SIG-M5 treated with dmso at 0.1 percent for 504 hours (cell line): Measurements from ENCODE around the gene ZER1.
"Not testable (repeated sequence)": the region's sequence is repeated elsewhere in the genome, so short reads cannot be mapped to it uniquely, and the experiment has no call there.

Experiments used
- DNase-seq: peaks from one replicate; lab custom pipeline; 2025; ENCODE audit not compliant: unreplicated experiment; lab: John Stamatoyannopoulos, UW

Gene ZER1

DNA sequence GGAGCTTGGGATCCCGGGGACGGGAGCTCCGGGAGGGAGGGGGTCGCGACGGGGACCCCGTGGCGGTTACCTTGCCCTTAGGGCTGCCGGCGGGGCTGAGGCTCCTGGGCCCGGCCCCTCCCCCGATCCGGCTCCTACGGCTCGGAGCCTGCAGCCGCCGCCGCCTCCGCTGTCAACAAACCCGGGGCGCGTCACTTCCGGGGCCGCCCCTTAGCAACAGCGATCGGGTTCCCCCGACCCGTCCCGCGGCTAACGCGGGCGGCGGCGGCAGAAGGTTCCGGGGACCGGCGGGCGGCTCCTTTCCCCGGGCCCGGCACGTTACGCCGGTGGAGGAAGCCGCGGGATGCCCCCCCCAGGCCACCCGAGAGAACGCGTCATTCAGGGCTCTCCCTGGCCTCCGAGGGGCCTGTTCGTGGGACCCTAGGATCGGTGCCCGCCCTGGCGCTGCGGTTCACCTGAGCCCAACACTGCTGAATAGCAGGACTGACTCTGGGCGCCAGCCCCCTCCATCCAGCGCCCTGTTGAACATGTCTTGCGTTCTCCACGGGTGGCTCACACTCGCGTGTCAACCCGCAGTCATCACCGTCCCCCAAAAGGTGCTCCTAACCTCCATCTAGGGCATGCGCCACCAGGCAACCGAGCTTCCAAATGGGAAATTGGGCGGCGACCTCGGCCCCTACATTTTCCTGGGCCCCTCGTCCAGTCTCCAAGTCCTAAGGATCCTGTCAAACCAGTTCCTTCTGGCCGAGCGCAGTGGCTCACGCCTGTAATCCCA is at the start of gene ZER1:
TSS of gene ZER1 (minus strand) at position 183 of the 775 bp plus-strand sequence. CDS start 16,362 bp downstream, outside the sequence.
- DNase-seq, result peak; percentile 83

GRCh38 chr9:128820665-128821583 is 49.2 kb upstream of the ZER1 start:
- no peak for DNase-seq

GRCh38 chr9:128819716-128820664 is 48.3 kb upstream of the ZER1 start:
- peak; percentile 56 for DNase-seq

- no peak for DNase-seq
These were observed 47.4 kb upstream of the ZER1 start for GRCh38 chr9:128818839-128819715.

DNA sequence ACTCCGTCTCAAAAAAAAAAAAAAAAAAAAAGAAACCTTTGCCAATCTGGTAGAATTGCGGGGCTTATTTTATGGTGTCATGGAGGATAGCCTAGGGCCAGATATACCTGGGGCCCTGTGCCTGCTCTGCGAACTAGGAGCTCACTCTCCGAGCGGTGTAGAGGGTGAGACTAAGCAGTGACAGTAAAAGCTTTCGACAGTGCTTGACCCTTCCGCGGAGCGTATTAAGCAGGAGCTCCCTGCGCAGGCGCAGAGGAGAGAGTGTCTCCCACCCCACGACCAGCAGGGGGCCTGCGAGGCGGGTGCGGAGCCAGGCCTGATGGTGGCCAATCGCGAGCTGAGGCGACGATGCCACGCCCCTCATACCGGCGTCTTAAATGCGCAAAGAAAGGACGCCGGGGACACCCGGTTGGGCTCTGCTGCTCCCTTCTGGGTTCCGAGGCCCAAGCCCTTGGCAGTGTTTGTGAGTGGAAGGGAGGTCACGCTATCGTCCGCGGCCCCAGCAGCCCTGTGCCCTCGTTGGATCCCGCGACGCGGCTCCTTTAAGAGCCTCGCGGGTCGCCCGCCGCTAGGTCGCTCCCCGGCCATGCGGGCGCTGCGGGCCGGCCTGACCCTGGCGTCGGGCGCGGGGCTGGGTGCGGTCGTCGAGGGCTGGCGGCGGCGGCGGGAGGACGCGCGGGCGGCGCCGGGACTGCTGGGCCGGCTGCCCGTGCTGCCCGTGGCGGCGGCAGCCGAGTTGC is 46.5 kb upstream of the ZER1 start, which contains the start of gene ENDOG:
TSS of gene ENDOG (plus strand) at position 402 of the 740 bp plus-strand sequence. CDS start at position 587, 185 bp downstream.
- peak; percentile 90 for DNase-seq

DNA sequence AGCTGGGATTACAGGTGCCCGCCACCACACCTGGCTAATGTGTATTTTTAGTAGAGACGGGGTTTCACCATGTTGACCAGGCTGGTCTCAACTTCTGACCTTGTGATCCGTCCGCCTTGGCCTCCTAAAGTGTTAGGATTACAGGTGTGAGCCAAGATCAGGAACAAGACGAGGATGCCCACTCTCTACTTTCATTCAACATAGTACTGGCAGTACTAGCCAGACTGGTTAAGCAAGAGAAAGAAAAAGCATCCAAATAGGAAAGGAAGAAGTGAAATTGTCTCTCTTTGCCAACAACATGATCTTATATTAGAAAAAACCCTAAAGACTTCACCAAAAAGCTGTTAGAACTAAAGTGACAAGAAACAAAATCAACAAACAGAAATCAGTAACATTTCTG is 39.1 kb upstream of the ZER1 start:
- DNase-seq, result no peak

- no peak for DNase-seq
These were observed 38.1 kb upstream of the ZER1 start for GRCh38 chr9:128809831-128810230.

- DNase-seq, result no peak
These were observed 37.4 kb upstream of the ZER1 start for GRCh38 chr9:128809036-128809599.

GRCh38 chr9:128808543-128808942 is 36.8 kb upstream of the ZER1 start:
- no peak for DNase-seq

DNA sequence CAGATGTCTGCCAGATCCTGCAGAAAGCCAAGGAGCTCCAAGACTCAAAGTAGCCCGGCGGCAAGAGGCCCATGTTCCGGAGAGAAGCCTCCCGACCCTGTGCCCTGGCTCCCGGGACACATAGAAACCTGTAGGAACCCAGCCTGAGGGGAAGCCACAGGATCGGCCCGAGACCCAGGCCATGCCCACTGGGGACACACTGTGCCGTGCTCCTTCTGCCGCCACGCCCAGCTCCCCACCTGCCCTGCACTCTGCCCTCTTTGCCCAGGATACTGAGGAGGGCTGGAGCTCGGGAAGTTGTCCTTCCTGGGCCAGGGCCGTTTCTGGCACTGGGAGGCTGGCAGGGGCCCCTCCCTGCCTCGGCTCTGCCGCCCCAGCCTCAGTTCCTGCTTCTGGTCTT is 36.1 kb upstream of the ZER1 start:
- no peak for DNase-seq

DNA sequence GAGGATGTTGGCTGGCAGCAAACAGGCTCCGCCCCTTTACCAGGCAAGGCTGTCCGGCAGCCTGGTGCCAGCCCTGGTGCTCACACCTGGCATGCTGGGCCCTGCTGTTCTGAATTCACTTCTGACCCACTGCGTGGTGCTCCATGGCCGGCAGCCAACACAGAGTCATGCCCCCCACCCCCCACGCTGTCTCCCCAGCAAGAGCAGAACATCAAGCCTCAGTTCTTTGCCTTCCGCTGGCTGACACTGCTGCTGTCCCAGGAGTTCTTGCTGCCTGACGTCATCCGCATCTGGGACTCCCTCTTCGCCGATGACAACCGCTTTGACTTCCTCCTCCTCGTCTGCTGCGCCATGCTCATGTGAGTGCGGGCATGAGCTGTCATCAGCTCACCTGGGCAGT is 33.9 kb upstream of the ZER1 start:
- DNase-seq, result no peak

- DNase-seq, result no peak
These were observed 30.8 kb upstream of the ZER1 start for GRCh38 chr9:128802482-128802881.

GRCh38 chr9:128800061-128800460 is 28.3 kb upstream of the ZER1 start:
- DNase-seq, result no peak

DNA sequence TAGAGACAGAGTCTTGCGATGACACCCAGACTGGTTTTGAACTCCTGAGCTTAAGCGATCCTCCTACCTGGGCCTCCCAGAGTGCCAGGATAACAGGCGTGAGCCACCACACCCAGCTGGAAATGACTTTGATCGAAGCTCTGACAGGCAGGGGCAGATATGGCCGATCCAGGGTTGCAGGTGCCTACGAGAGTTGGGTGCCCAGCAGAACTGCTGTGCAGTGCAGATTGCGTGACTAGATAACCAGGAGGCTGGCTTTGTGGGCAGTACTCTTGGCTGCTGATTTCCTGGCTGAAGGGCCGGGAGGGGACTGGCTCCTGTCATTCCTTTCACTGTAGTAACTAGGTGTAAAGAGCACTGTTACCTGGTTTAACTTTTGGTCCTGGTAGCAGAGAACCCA is 27.2 kb upstream of the ZER1 start:
- DNase-seq, result no peak

DNA sequence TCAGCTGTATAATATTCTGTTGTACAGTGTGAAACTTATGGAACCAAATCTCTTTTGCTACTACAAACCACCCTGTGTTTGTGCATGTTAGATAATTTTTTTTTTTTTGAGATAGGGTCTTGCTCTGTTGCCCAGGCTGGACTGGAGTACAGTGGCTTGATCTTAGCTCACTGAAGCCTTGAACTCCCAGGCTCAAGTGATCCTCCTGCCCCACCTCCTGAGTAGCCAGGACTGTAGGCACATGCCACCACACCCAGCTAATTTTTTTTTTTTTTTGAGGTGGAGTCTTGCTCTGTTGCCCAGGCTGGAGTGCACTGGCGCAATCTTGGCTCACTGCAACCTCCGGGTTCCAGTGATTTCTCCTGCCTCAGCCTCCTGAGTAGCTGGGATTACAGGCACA is 23.2 kb upstream of the ZER1 start:
- DNase-seq, result not testable (repeated sequence)

- DNase-seq, result no peak
These were observed 21.4 kb upstream of the ZER1 start for GRCh38 chr9:128792978-128793686.

GRCh38 chr9:128792134-128792533 is 20.4 kb upstream of the ZER1 start:
- no peak for DNase-seq

DNA sequence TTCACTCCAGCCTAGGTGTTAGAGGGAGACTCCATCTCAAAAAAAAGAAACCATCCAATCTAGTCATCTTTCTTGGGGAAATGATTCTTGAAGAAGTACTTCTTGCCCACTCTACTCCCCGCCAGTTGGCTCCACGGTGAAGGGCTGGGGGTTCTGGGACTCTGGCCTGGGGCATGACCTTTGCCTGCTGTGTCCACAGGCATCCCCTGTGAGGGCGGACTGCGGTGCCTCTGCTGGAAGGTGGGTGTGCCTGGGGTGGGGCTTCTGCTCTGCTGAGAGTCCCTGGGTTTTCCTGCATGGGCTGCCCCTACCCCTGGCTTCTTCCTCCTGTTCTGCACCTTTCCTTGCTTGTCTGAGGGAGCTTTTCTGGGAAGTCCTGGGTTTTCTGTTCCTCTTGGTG is 18.8 kb upstream of the ZER1 start:
- no peak for DNase-seq
